GM19438 (cell line): ENCODE results near the gene TSPYL6.
"Not testable (repeated sequence)": the region's sequence is repeated elsewhere in the genome, so short reads cannot be mapped to it uniquely, and the experiment has no call there.

Source experiments
- ATAC-seq: cut with Tn5 transposase; IDR thresholded peaks from one replicate; pipeline ENCODE4 v1.9.1; 2021; ENCODE audit warnings: low read depth; ENCODE audit not compliant: unreplicated experiment

The TSPYL6 gene

GRCh38 chr2:54256091-54256694, at the start of gene TSPYL6:
Gene TSPYL6, minus strand, starts transcription at chr2:54256229. Its CDS starts 78 bp downstream, at chr2:54256151.
- ATAC-seq, result no peak

- no peak for ATAC-seq
Observed at GRCh38 chr2:54303631-54304030, 47.6 kb upstream of the TSPYL6 start.

- ATAC-seq, result no peak
Observed at GRCh38 chr2:54298514-54298913, 42.5 kb upstream of the TSPYL6 start.

GRCh38 chr2:54295911-54296310, 39.9 kb upstream of the TSPYL6 start:
- ATAC-seq, result no peak

- not testable (repeated sequence) for ATAC-seq
Observed at GRCh38 chr2:54294665-54295064, 38.6 kb upstream of the TSPYL6 start.

GRCh38 chr2:54290356-54291025, 34.5 kb upstream of the TSPYL6 start:
- no peak for ATAC-seq

- no peak for ATAC-seq
Observed at GRCh38 chr2:54289917-54290316, 33.9 kb upstream of the TSPYL6 start.

- ATAC-seq, result no peak
Observed at GRCh38 chr2:54287532-54287931, 31.5 kb upstream of the TSPYL6 start.

GRCh38 chr2:54285451-54285850, 29.4 kb upstream of the TSPYL6 start:
- no peak for ATAC-seq

GRCh38 chr2:54284826-54285225, 28.8 kb upstream of the TSPYL6 start:
- no peak for ATAC-seq

- no peak for ATAC-seq
Observed at GRCh38 chr2:54279385-54279784, 23.4 kb upstream of the TSPYL6 start.

GRCh38 chr2:54275541-54275940, 19.5 kb upstream of the TSPYL6 start:
- no peak for ATAC-seq

- no peak for ATAC-seq
Observed at GRCh38 chr2:54274781-54275242, 18.8 kb upstream of the TSPYL6 start.

- ATAC-seq, result peak; percentile 96
Observed at GRCh38 chr2:54271843-54272627, 16.0 kb upstream of the TSPYL6 start.

GRCh38 chr2:54271189-54271588, 15.2 kb upstream of the TSPYL6 start:
- no peak for ATAC-seq

GRCh38 chr2:54267577-54267976, 11.5 kb upstream of the TSPYL6 start:
- ATAC-seq, result no peak

GRCh38 chr2:54265081-54265480, 9.1 kb upstream of the TSPYL6 start:
- ATAC-seq, result not testable (repeated sequence)

- ATAC-seq, result no peak
Observed at GRCh38 chr2:54262015-54262765, 6.2 kb upstream of the TSPYL6 start.

- no peak for ATAC-seq
Observed at GRCh38 chr2:54261537-54261936, 5.5 kb upstream of the TSPYL6 start.

GRCh38 chr2:54260241-54260595, 4.2 kb upstream of the TSPYL6 start:
- no peak for ATAC-seq
